NCI-H1694 (cell line): ENCODE results near the gene ENO1.

Source experiments
- DNase-seq: peaks from one replicate; lab custom pipeline; 2025; lab: John Stamatoyannopoulos, UW

Gene ENO1

DNA sequence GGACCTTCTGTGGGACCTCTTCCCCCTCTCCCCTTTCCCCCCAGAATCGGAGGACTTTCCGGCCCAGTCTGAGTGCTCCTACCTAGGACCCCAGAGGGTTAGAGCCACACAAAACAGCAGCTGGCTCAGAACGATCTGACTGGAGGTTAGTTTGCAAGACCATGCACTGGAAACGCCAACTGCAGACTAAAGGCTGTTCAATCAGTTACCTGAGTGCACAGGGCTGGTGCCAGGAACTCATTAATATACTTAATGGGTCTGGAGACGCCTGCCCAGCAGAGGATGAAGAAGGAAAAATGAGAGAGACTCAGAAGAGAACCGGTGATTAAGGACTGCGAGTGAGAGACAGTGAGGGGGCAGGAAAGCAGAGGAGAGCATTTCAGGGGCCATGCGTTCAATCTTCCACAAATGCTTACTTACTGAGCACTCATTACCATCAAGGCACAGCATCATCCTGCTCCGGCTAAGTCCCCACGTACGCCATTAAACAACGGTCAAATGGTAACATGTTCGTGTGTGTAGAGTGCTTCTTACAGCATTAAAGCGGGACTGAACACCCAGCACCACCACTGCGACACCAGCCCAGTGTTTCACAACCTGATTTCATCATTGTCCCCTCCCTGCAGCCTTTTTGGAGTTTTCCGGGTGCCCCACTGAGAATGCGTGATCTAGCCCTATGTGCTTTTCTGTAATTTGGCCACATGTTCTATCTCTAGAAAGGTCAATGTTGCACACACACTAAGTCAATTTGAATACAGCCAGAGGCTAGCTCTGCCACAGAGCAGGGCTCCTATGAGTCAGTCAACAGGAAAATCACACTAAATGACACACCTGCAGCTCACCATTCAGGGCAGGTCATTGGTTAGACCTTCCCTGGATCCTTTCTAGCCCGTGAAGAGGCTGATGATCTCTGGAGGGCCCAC lies 7.6 kb downstream of the ENO1 start:
- no peak for DNase-seq

DNA sequence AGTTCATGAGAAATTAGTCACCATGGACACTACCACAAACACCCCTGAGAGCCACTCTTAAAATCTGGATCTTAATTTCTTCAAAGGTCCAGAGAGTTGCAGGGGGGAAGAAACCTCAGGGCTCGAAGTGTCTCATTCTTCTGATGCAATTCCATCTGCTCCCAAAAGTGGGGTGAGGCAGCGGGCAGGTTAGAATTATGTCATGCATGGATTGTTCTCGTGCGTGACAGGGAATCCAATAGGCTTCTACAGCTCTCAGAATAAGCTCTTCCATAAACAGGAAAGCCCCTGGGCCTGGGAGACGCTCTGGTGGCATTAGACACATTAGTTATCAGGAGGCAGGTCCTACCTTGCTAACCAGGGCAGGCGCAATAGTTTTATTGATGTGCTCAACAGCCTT lies 8.4 kb downstream of the ENO1 start:
- DNase-seq, result no peak

DNA sequence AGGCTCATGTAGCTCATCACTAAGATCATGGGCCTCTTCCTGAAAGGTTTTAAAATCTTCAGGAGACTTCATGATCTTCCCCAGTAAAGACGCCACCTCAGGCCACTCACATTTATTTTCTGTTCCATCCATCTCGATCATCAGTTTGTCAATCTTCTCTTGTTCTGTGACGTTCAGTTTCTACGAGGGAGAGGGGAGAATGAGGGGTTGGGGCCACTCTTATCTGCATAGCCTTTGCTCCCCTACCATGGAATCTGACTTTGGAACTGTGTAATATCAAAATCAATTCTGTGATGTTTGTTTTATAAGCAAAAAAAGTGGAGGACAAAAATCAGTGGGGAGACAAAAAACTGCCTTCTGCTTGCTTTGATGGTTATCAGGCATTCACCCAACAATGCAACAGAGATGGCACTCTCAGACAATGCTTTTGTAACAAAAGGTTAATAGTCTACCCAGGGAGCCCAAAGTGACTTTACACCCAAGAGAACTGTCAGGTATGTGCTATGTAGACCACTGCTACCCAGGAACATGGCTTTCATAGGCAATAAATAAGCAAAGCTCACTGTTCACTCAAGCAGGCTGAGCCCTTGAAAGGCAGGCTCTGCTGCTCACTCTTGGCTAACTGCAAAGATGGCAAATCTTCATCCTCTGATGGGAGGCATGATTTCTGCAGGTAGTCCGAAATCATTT lies 10.5 kb downstream of the ENO1 start:
- DNase-seq, result no peak

DNA sequence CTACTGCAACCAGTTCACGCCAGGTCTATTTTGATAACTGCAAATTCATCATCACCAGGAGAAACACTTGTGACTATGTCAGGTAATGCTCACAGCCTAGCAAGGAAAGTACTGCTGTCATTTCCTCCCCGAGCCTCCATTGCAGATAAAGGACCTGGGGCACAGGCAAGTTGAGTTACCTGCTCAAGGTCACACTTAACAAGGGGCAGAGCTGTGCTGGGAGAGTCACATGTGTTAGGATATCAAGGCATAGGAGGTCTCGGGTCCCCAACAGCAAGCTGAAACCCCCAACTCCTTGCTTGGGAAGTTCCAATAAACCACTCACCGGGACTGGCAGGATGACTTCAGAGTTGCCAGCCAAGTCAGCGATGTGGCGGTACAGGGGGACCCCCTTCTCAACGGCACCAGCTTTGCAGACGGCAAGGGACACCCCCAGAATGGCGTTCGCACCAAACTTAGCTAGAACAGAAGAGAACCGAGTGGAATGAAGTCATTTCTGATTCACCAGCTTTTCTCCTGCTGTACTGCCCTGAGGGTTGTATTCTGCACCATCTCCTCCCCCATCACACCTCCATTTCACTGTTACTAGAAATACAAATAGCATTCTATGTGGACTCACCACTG lies 11.6 kb downstream of the ENO1 start:
- DNase-seq, result no peak

DNA sequence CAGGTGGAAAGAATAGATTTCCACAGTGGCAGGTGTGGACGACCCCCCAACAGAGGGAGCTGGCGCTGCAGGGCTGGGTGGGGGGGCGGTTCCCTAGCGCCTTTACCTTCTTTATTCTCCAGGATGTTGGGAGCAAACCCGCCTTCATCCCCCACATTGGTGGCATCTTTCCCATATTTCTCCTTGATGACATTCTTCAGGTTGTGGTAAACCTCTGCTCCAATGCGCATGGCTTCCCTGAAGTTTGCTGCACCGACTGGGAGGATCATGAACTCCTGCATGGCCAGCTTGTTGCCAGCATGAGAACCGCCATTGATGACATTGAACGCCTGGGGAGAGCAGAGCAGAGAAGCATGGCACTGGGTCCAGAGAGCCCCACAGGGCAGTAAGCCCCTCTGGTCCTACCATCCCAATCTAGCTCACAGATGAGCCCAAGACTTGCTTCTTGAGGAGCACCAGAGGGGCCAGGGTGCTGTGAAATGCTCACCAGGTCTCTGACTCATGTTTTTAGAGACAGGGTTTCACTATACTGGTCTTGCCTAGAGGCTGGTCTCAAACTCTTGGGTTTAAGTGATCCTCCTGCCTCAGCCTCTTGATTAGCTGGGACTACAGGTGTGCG lies 12.2 kb downstream of the ENO1 start:
- DNase-seq, result no peak

DNA sequence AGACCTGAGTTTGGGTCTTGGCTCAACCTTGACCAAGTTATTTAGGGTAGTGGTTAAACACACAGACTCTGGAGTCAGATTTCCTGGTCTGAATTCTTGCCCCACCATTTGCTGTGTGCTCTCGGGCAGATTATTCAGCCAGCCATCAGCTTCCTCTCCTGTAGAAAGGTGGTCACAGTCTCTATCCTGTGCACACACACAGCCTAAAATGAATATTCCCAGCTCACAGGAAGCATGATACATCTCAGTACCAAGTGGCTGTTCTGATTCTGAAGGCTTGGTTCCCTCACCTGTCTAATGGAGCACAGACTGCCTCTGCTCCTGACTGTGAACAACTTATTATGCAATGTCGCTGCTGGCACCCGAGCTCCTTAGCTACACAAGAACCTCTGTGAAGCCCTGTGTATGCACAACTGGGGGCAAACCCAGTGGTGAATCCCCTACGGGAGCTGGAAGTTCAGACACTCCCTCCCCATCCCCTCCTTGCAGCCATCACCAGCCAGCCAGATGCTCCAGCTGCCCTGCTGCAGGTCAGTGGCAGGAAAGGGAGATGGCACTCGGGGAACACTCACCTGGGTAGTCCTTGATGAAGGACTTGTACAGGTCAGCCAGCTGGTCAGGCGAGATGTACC lies 13.7 kb downstream of the ENO1 start:
- DNase-seq, result no peak

DNA sequence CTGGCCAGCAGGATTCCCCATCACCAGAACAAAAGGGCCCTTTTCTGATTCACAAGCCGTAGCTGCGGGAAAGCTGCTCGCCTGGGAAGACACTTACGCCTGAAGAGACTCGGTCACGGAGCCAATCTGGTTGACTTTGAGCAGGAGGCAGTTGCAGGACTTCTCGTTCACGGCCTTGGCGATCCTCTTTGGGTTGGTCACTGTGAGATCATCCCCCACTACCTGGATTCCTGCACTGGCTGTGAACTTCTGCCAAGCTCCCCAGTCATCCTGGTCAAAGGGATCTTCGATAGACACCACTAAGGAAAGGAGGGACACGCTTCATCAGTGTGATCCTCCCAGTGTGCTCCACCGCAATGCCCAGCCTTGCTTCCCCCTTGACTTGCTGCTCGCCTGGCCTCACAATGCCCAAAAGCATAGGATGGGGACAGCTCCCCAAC lies 14.7 kb downstream of the ENO1 start:
- DNase-seq, result no peak

DNA sequence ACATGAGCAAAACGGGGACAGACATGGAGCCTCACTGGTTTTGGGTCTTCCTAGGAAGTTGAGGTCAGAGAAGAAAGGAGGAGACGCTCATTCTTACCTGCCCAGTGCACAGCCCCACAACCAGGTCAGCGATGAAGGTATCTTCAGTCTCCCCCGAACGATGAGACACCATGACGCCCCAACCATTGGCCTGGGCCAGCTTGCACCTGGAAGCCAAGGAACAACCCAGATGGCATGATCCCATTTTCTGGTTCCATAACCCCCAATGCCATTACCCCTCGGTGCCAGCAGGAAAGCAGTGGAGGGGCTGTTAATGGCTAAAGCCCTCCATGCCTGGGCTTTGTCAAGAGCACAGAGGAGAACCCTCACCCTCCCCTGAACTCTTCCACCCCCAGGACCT lies 15.3 kb downstream of the ENO1 start:
- no peak for DNase-seq

DNA sequence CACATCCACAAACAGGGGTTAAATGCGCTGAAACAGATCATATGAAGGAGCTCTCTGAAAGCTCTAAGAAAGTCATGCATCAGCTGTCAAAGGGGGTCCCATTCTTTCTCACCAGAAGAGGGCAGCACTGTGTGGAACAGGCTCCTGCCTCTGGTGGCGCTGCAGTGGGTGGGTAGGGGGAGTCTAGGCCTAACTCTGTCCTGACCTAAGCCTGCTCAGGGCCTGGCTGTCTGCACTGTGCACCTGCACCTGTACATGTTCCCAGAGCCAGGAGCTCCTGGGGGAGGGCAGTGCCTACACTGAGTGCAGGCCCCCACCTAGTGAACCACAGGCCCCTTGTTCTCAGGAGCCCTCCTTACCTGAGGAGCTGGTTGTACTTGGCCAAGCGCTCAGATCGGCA lies 16.0 kb downstream of the ENO1 start:
- DNase-seq, result no peak

DNA sequence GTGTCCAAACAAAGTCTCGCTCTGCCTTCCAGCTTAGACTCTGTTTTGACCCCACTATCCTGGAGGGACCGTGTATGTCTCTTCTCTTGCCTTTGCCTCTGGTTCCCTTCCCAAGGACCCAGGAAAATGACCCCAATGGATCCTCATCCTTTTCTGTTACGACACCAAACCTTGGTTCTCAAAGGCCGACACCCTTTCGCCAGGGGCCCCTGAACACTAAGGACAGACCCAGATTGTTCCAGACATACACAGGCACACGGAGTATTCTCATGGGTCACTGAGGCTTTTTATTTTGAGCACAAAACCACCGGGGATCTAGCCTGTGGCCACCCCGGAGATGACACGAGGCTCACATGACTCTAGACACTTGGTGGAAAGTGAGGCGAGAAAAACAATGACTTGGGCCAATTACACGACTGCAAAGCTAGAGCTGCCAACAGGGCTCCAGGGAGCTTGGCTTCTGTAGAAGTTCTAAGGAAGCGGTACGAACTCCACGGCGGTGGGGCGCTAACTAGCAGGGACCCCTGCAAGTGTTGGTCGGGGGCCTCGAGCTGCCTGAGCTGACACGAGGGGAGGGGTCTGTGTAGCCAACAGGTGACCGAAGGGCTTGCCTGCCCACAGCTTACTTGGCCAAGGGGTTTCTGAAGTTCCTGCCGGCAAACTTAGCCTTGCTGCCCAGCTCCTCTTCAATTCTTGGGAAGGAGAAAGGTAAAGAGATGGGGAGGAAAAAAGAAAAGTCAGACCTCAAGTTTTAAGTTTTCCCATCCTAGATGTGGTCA lies 17.6 kb downstream of the ENO1 start:
- no peak for DNase-seq

DNA sequence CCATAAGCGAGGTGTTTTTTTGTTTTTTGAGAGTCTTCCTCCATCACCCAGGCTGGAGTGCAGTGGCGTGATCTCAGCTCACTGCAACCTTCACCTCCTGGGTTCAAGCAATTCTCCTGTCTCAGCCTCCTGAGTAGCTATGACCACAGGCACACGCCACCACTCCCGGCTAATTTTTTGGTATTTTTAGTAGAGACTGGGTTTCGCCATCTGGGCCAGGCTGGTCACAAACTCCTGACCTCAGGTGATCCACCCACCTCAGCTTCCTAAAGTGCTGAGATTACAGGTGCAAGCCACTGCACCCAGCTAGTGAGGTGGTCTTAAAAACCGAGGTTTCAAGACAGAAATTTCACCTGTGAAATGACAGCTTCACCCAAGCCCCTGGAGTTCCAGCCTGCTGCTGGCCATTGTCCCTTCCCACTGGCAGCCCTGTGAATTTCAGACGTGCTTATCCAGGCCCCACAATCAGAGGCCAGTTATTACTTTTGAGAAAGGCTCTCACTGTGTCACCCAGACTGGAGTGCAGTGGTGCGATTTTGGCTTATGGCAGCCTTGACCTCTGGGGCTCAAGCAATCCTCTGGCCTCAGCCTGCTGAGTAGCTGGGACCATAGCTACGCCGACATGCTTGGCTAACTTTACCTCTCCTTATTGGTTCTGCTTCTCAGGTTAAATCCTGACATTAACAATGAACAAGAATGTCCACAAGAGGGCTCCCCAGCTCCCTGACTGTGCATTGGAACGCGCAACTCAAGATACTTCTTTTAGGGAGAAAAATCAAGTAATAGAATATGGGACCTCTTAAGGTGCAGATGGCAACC lies 19.4 kb downstream of the ENO1 start:
- DNase-seq, result peak; percentile 30

DNA sequence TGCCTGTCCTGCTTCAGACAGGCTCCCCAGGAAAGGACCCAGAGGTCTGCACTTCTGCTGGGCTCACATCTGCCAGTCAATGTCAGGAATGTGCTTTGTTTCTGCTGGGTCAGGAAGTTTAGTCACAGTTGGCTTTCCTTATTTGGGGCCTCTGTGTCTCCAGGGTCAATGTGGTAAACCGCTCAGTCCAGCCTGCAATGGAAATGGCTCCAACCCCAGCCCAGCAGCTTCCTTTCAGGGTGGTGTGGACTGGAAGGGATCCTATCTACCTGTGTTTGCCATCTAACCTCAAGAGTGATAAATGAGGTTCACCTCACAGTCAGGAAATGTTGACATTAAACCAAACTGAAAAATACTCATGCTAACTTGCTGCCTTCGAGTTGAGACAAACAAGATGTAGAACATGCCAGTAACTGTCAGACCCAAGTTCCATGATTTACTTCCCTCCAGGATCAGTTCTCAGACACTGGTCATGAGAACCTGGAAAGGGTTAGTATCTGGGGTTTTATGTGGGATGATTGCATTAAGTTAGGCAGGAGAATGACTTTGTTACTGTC lies 20.3 kb downstream of the ENO1 start:
- DNase-seq, result no peak

DNA sequence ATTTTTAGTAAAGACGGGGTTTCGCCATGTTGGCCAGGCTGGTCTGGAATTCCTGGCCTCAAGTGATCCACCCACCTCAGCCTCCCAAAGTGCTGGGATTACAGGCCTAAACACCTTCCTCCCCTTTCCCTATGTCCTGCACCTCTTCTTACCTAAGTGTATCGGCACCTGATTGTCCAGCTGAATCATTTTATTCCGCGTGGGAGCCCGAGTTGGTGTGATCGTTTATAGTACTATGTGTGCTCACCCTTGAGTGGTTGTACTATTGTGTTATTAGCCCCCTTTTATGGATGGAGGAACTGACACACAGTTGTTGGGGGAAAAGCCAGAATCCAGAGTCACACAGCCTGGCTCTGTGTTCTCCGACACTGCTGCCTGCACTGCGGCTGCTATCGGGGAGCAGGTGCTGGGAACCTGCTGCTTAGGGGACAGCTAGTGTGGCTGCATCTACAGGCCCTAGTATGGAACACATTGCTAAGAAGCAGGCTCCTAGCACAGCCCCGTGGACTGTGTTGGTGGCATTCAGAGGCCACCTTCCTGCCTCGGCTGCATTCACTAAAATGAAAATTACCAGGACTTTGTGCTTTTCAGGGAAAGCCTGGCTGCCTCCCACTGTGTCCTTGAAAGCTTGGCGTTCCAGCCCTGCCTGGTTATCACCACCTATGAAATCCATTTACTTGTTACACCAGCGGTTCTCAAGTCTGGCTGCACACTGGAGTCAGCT lies 21.6 kb downstream of the ENO1 start:
- DNase-seq, result no peak

DNA sequence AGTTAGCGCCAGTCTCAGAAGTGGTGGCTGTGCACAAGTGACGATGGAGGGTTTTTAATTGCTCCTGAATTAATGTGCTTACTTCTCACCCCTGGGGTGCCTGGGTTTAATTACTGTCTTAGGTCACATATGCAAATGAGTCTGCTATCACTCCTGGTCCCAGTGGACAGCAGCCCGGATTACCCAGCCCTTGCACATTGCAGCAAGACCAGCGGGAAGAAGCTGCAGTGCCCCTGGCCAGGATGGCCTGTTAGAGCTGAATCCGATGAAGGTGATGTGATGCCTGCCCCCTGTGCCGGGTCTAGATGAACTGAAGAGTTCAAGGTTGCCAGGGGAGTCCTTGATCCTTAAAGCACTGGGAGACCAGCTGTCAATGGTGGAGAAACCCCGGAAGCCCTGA lies 24.2 kb downstream of the ENO1 start:
- DNase-seq, result no peak

DNA sequence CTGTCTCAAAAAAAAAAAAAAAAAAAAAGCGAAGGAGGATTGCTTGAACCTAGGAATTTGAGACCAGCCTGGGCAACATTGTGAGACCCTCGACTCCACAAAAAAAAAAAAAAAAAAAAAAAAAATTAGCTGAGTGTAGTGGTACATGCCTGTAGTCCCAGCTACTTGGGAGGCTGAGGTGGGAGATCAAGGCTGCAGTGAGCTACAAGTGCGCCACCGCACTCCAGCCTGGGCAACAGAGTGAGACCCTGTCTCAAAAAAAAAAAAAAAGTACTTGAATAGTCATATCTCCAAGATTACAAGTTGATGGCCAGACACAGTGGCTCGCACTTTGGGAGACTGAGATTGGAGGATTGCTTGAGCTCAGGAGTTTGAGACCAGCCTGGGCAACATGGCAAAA lies 27.4 kb downstream of the ENO1 start:
- no peak for DNase-seq

DNA sequence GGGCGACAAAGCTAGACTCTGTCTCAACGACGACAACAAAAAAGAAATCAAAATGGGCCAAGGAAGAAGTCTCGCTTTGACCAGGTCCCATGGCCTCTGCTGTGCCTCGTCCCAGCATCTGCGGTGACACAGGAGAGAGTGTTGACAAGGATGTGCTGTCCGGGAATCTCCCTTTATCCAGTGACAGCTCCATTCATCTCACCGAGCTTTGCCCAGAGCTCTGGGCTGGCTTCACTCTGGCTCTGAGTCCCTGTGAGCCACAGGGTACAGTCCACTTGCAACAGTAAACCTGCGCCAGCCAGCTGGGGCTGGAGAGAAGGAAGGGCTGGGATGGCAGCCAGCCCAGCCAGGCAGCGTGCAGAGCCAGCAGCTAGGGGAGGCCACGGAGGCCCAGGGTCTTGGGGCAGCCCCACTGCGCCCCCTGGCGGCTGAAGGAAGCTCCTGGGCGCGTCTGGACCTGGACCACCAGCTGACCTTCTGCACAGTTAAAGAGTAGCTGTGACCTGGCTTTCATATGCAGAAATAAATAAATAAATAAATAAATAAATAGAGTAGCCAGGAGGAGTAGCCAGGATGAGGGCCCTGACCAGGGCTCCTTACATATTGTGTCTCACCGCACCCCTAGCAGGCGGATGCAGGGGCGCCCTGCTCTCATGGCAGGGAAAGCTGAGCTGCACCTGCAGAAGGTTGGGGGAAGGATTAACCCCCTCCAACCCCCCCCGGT lies 29.7 kb downstream of the ENO1 start:
- peak; percentile 74 for DNase-seq

DNA sequence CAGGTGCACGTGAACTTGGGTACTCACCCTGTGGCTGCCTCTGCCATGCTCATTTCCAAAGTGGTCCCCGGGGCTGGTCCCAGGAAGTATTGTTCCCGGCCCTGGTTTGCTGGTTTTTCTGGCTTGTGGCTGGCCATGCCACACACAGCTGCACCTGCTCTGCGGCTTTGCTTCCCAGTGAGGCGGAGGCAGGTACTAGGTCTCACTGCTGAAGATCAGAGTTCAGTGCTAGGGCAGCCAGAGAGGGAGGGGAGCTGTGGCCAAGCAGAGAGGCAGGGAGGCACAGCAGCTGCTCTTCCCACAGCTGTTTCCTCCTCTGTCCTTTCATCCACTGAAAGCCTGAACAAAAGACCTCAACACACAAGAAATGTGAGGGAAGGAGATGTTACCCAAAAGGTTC lies 30.5 kb downstream of the ENO1 start:
- no peak for DNase-seq

DNA sequence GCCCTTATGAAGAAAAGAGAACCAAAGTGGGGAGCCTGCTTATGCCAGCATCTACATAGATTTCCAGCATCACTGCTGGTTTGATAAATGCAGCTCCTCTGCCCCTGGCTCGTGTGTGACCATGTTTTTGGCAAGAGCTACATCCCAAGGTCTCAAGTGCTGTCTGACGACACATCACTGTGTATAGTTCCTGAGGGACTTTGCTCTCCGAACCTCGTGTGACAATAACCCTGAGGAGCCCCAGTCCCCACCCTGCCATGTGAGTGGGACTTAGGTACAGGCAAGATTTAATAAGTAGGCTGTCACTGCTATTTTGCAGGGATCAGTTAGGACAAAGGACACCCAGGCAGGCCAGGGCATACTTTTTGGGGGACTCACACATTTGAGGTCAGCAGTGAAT lies 32.2 kb downstream of the ENO1 start:
- no peak for DNase-seq
